H9 (cell line): Measurements from ENCODE around the gene TRA2B. TPM values are rescaled to one million over a fixed set of nuclear protein-coding genes. Genes with fewer than 3 reads are reported as not detected.

Experiments
- DNase-seq: peaks from one replicate; pipeline ENCODE4 v3.0.0-alpha.2; 2017
- H2AFZ ChIP-seq: one replicate; pipeline ENCODE4 v1.6.1; 2013; ENCODE audit warnings: mild to moderate bottlenecking, low read length, control low read depth, moderate library complexity
- H2AK5ac ChIP-seq: 2 replicates; pipeline ENCODE4 v1.6.1; 2013; ENCODE audit warnings: low read length, control low read depth, mixed read lengths; ENCODE audit not compliant: insufficient read length
- H2BK120ac ChIP-seq: one replicate; pipeline ENCODE4 v1.6.1; 2013; ENCODE audit warnings: low read depth, mild to moderate bottlenecking, low read length, control low read depth, inconsistent platforms; ENCODE audit not compliant: poor library complexity, severe bottlenecking
- H2BK12ac ChIP-seq: 2 replicates; pipeline ENCODE4 v1.6.1; 2013; ENCODE audit warnings: low read length, control low read depth, mixed read lengths, low read depth; ENCODE audit not compliant: insufficient read length
- H2BK15ac ChIP-seq: 2 replicates; pipeline ENCODE4 v1.6.1; 2013; ENCODE audit warnings: low read depth, low read length, control low read depth
- H2BK20ac ChIP-seq: one replicate; pipeline ENCODE4 v1.6.1; 2013; ENCODE audit warnings: low read depth, mild to moderate bottlenecking, low read length, control low read depth, inconsistent platforms; ENCODE audit not compliant: poor library complexity, severe bottlenecking
- H2BK5ac ChIP-seq: 2 replicates; pipeline ENCODE4 v1.6.1; 2013; ENCODE audit warnings: low read length, control low read depth, mixed read lengths; ENCODE audit not compliant: insufficient read length
- H3K14ac ChIP-seq: 2 replicates; pipeline ENCODE4 v1.6.1; 2013; ENCODE audit warnings: low read length, control low read depth; ENCODE audit not compliant: insufficient read depth
- H3K18ac ChIP-seq: 2 replicates; pipeline ENCODE4 v1.6.1; 2013; ENCODE audit warnings: low read depth, mild to moderate bottlenecking, mixed read lengths, low read length, control low read depth; ENCODE audit not compliant: insufficient read length
- H3K23ac ChIP-seq: 2 replicates; pipeline ENCODE4 v1.6.1; 2013; ENCODE audit warnings: low read length, control low read depth, mixed read lengths, low read depth; ENCODE audit not compliant: insufficient read length
- H3K23me2 ChIP-seq: 2 replicates; pipeline ENCODE4 v1.6.1; 2013; ENCODE audit warnings: low read depth, mild to moderate bottlenecking, mixed read lengths, low read length, control low read depth; ENCODE audit not compliant: insufficient read length, poor library complexity, severe bottlenecking
- H3K27ac ChIP-seq: 2 replicates; pipeline ENCODE4 v1.5.1; 2013; ENCODE audit warnings: low read length, control low read depth, mixed read lengths, low read depth; ENCODE audit not compliant: insufficient read length
- H3K27me3 ChIP-seq: 2 replicates; pipeline ENCODE4 v1.6.1; 2013; ENCODE audit warnings: low read length, control low read depth, inconsistent platforms; ENCODE audit not compliant: insufficient read depth
- H3K4ac ChIP-seq: 2 replicates; pipeline ENCODE4 v1.6.1; 2013; ENCODE audit warnings: low read depth, mild to moderate bottlenecking, control low read depth, inconsistent platforms, low read length, moderate library complexity
- H3K4me1 ChIP-seq: 2 replicates; pipeline ENCODE4 v1.6.1; 2013; ENCODE audit warnings: low read length, control low read depth, inconsistent platforms; ENCODE audit not compliant: insufficient read depth
- H3K4me2 ChIP-seq: 2 replicates; pipeline ENCODE4 v1.6.1; 2013; ENCODE audit warnings: low read length, control low read depth, mixed read lengths; ENCODE audit not compliant: insufficient read length, insufficient read depth
- H3K56ac ChIP-seq: 2 replicates; pipeline ENCODE4 v1.6.1; 2013; ENCODE audit warnings: low read depth, mild to moderate bottlenecking, mixed read lengths, low read length, control low read depth; ENCODE audit not compliant: insufficient read length
- H3K79me1 ChIP-seq: 2 replicates; pipeline ENCODE4 v1.6.1; 2013; ENCODE audit warnings: low read depth, mild to moderate bottlenecking, moderate library complexity, low read length, control low read depth, inconsistent platforms; ENCODE audit not compliant: insufficient read depth, poor library complexity, severe bottlenecking
- H3K79me2 ChIP-seq: 2 replicates; pipeline ENCODE4 v1.6.1; 2013; ENCODE audit warnings: low read length, control low read depth, inconsistent platforms; ENCODE audit not compliant: insufficient read depth
- H3K9ac ChIP-seq: 2 replicates; pipeline ENCODE4 v1.6.1; 2013; ENCODE audit warnings: low read length, control low read depth, mixed read lengths; ENCODE audit not compliant: insufficient read length; ENCODE audit errors: extremely low read depth
- H3K9me3 ChIP-seq: one replicate; pipeline ENCODE4 v1.6.1; 2013; ENCODE audit warnings: low read depth, low read length, inconsistent platforms; ENCODE audit not compliant: control insufficient read depth
- H3T11ph ChIP-seq: one replicate; pipeline ENCODE4 v1.6.1; 2013; ENCODE audit warnings: mild to moderate bottlenecking, low read length, control low read depth, inconsistent platforms
- H4K20me1 ChIP-seq: one replicate; pipeline ENCODE4 v1.6.1; 2013; ENCODE audit not compliant: control insufficient read depth, insufficient read length, insufficient read depth
- H4K5ac ChIP-seq: 2 replicates; pipeline ENCODE4 v1.6.1; 2013; ENCODE audit warnings: low read depth, mild to moderate bottlenecking, mixed read lengths, low read length, control low read depth; ENCODE audit not compliant: insufficient read length
- H4K8ac ChIP-seq: replicated peaks from 2 replicates; pipeline ENCODE4 v1.6.1; 2013; ENCODE audit warnings: low read length, control low read depth, mixed read lengths, low read depth; ENCODE audit not compliant: insufficient read length
- H4K91ac ChIP-seq: 2 replicates; pipeline ENCODE4 v1.6.1; 2013; ENCODE audit warnings: low read depth, mild to moderate bottlenecking, moderate library complexity, mixed read lengths, low read length, control low read depth; ENCODE audit not compliant: insufficient read length
- H3K27ac Mint-ChIP-seq, 3 experiments: 2 replicates in 2 of 3; 3 replicates in 1 of 3; pipeline ENCODE4 v1.8.0; 2020 to 2021; ENCODE audit warnings: mixed read lengths in 3 of 3, mild to moderate bottlenecking in 1 of 3, moderate library complexity in 1 of 3
- H3K27me3 Mint-ChIP-seq: 2 replicates; pipeline ENCODE4 v1.8.0; 2021; ENCODE audit warnings: low read depth, mild to moderate bottlenecking, moderate library complexity, mixed read lengths
- H3K36me3 Mint-ChIP-seq, 3 experiments: 2 replicates in 2 of 3; 3 replicates in 1 of 3; pipeline ENCODE4 v1.8.0; 2020 to 2021; ENCODE audit warnings: low read depth in 3 of 3, mixed read lengths in 3 of 3; ENCODE audit not compliant: insufficient read depth in 1 of 3
- H3K4me1 Mint-ChIP-seq, 2 experiments: 2 replicates each; pipeline ENCODE4 v1.8.0; 2020; ENCODE audit warnings: mixed read lengths in 2 of 2
- H3K4me3 Mint-ChIP-seq, 2 experiments: 2 replicates in 1 of 2; 3 replicates in 1 of 2; pipeline ENCODE4 v1.8.0; 2020 to 2021; ENCODE audit warnings: mild to moderate bottlenecking in 2 of 2, mixed read lengths in 2 of 2, moderate library complexity in 1 of 2
- H3K9me3 Mint-ChIP-seq, 2 experiments: 2 replicates in 1 of 2; 3 replicates in 1 of 2; pipeline ENCODE4 v1.8.0; 2020; ENCODE audit warnings: mild to moderate bottlenecking in 2 of 2, mixed read lengths in 2 of 2, moderate library complexity in 1 of 2
- WGBS: extraction: QIAGEN DNeasy Blood & Tissue Kit; methylation state at CpG from one replicate; pipeline ENCODE4 v1.1.7; 2013; ENCODE audit warnings: missing lambda C conversion rate, low lambda C conversion rate, mixed read lengths; ENCODE audit not compliant: insufficient read length; ENCODE audit errors: extremely low coverage; 5-methylcytosine and 5-hydroxymethylcytosine counted together
- total RNA-seq: library from RNA; stranded (reverse); gene quantifications from 2 replicates; pipeline ENCODE4 v1.2.1, GENCODE V29; 2021
- TF ChIP-seq, protein P1 (sequence below): fragments of 200-600 bp; sonication (generic); conservative IDR thresholded peaks from 3 replicates; pipeline ENCODE4 v1.8.0; 2021; ENCODE audit warnings: antibody characterized with exemption, mild to moderate bottlenecking

The TRA2B gene
- total RNA-seq, 1 experiment from 2014 or later = 344 TPM

DNA sequence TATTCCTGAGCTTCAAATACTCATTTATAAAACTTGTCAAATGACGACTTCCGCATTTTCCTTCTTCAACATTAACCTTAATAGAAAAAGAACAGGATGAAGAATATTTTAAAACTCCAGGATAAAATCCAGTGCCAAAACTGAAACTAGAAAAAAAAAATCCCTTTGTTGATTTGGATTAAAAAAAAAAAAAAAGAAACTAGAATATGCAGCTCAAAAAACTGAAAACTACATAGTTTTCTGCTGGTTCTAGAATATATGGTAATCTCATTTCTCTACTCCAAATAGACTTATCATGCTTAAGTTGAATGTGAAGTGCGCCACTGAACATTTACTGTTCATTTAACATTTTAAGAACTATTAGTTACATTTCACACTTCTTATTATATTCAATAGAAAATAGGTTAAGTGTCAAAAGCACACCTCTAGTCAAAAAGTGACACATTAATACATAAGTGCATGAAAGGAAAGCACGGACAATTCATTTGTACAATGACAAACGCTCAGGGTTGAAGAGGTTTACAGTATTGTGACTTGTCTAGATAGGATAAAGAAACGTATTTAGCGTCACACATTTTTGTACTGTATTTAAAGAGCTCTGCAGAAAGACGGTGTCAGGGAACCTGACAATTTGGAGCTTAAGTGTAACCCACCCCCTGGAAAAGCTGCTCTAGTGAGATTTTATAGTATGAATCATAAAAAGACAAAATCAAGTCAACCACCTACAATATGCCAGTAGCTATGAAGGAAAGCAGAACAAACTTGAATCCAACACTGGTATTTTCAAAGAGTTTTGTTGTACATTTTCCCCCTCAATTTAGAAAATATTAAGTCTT is 5.8 kb downstream of the TRA2B start:
- H2BK20ac ChIP-seq = no peak overlapping the region
- no peak overlapping the region for H3T11ph ChIP-seq
- no peak overlapping the region for H4K8ac ChIP-seq
- Mint-ChIP-seq H3K36me3 (peaks cover 61 to 85% (median 81%) of the 10 kb centered on the region in 3 experiments), H3K4me3 (peak overlapping the region; percentile 69 to 100), H3K9me3 (peaks cover 0 to 2% of the 10 kb centered on the region in 2 experiments; a peak in 1 of 5 replicates), H3K27me3 (no peaks in the 10 kb centered on the region), H3K4me1 (peaks cover 79 to 80% of the 10 kb centered on the region in 2 experiments), H3K27ac (peak overlapping the region in 2 of 3 experiments; percentile 75 to 87; a peak in 4 of 7 replicates)
- no peak overlapping the region for H2AFZ ChIP-seq
- no peak overlapping the region for H2BK5ac ChIP-seq
- H2BK120ac ChIP-seq = no peak overlapping the region
- H3K79me2 ChIP-seq = peaks cover 96% of the 10 kb centered on the region
- no peak overlapping the region for H3K27ac ChIP-seq
- H3K56ac ChIP-seq = no peak overlapping the region
- H3K79me1 ChIP-seq = no peaks in the 10 kb centered on the region
- H3K18ac ChIP-seq = no peak overlapping the region
- H4K91ac ChIP-seq = no peak overlapping the region
- H3K9ac ChIP-seq = no peak overlapping the region
- WGBS = no CpG with 5 or more reads among the region's 8 CpGs
- no peaks in the 10 kb centered on the region for H3K9me3 ChIP-seq
- H3K4ac ChIP-seq = no peak overlapping the region
- no peak overlapping the region for H3K23ac ChIP-seq
- H3K4me1 ChIP-seq = peaks cover 13% of the 10 kb centered on the region
- H3K4me2 ChIP-seq = no peak overlapping the region
- no peak overlapping the region for H2BK15ac ChIP-seq
- no peaks in the 10 kb centered on the region for H4K20me1 ChIP-seq
- no peak for DNase-seq
- H2BK12ac ChIP-seq = no peak overlapping the region
- peaks cover 15% of the 10 kb centered on the region for H3K23me2 ChIP-seq
- no peak overlapping the region for H4K5ac ChIP-seq
- H3K14ac ChIP-seq = no peak overlapping the region
- no peaks in the 10 kb centered on the region for H3K27me3 ChIP-seq
- TF ChIP-seq, protein P1, sequence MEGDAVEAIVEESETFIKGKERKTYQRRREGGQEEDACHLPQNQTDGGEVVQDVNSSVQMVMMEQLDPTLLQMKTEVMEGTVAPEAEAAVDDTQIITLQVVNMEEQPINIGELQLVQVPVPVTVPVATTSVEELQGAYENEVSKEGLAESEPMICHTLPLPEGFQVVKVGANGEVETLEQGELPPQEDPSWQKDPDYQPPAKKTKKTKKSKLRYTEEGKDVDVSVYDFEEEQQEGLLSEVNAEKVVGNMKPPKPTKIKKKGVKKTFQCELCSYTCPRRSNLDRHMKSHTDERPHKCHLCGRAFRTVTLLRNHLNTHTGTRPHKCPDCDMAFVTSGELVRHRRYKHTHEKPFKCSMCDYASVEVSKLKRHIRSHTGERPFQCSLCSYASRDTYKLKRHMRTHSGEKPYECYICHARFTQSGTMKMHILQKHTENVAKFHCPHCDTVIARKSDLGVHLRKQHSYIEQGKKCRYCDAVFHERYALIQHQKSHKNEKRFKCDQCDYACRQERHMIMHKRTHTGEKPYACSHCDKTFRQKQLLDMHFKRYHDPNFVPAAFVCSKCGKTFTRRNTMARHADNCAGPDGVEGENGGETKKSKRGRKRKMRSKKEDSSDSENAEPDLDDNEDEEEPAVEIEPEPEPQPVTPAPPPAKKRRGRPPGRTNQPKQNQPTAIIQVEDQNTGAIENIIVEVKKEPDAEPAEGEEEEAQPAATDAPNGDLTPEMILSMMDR = no peak
- no peak overlapping the region for H2AK5ac ChIP-seq
